CD14-positive monocyte (primary cell): Measurements from ENCODE around the gene MYO1D. TPM values are rescaled to one million over a fixed set of nuclear protein-coding genes. Genes with fewer than 3 reads are reported as not detected.
A peak's percentile ranks its signal among the peaks of the same experiment; 100 is the strongest.

Source experiments
- DNase-seq, 3 donors: peaks; one replicate each; pipeline ENCODE4 v3.0.0-alpha.2; 2011 to 2022
- H2AFZ ChIP-seq: 2 replicates; pipeline ENCODE4 v1.6.0; 2012; ENCODE audit warnings: mild to moderate bottlenecking, low read depth, low read length, inconsistent platforms; ENCODE audit not compliant: insufficient read depth, poor library complexity, severe bottlenecking
- H3K27ac ChIP-seq, 2 donors: 1 replicate in 1 of 2; 2 replicates in 1 of 2; pipeline ENCODE4 v1.5.1; 2012 to 2013; ENCODE audit warnings: low read length in 2 of 2, control low read depth in 1 of 2, inconsistent platforms in 1 of 2, low read depth in 1 of 2, mild to moderate bottlenecking in 1 of 2
- H3K27me3 ChIP-seq, 2 donors: one replicate each; pipeline versions ENCODE4 v1.6.0 to v1.6.1; 2011 to 2013; ENCODE audit warnings: low read length in 2 of 2; ENCODE audit not compliant: control insufficient read depth in 2 of 2, insufficient read depth in 2 of 2
- H3K36me3 ChIP-seq, 2 donors: replicated peaks in 1 of 2; 1 replicate in 1 of 2; 2 replicates in 1 of 2; pipeline versions ENCODE4 v1.5.1 to v1.6.1; 2012 to 2013; ENCODE audit warnings: low read length in 2 of 2, control low read depth in 1 of 2, inconsistent platforms in 1 of 2, mild to moderate bottlenecking in 1 of 2; ENCODE audit not compliant: insufficient read depth in 2 of 2, control insufficient read depth in 1 of 2
- H3K4me1 ChIP-seq, 2 donors: 1 replicate in 1 of 2; 2 replicates in 1 of 2; pipeline versions ENCODE4 v1.5.1 to v1.6.1; 2012 to 2013; ENCODE audit warnings: low read length in 2 of 2, control low read depth in 1 of 2, inconsistent platforms in 1 of 2, mild to moderate bottlenecking in 1 of 2, moderate library complexity in 1 of 2; ENCODE audit not compliant: insufficient read depth in 2 of 2, control insufficient read depth in 1 of 2
- H3K4me2 ChIP-seq: replicated peaks from 2 replicates; pipeline ENCODE3; 2012; ENCODE audit warnings: low read length, moderate library complexity, mild to moderate bottlenecking; ENCODE audit not compliant: poor library complexity, severe bottlenecking; ENCODE audit errors: extremely low read depth
- H3K4me3 ChIP-seq, 3 experiments: fragments of 200-600 bp in 1 of 3; sonication (generic) in 1 of 3; replicated peaks in 1 of 3; 1 replicate in 2 of 3; 2 replicates in 1 of 3; pipeline ENCODE4 v1.5.1; 2011 to 2013; ENCODE audit warnings: low read length in 3 of 3, mild to moderate bottlenecking in 3 of 3, control low read depth in 2 of 3, low read depth in 2 of 3, inconsistent platforms in 1 of 3, moderate library complexity in 1 of 3
- H3K79me2 ChIP-seq: 2 replicates; pipeline ENCODE4 v1.6.0; 2012; ENCODE audit warnings: mild to moderate bottlenecking, control low read depth, inconsistent platforms, low read length, moderate library complexity; ENCODE audit not compliant: insufficient read depth
- H3K9ac ChIP-seq: 2 replicates; pipeline ENCODE4 v1.6.0; 2017; ENCODE audit warnings: low read length, mild to moderate bottlenecking; ENCODE audit not compliant: insufficient read depth, poor library complexity, severe bottlenecking
- H3K9me3 ChIP-seq, 2 donors: replicated peaks in 1 of 2; 1 replicate in 1 of 2; 2 replicates in 1 of 2; pipeline versions ENCODE4 v1.5.1 to v1.6.1; 2012 to 2013; ENCODE audit warnings: low read length in 2 of 2, control low read depth in 1 of 2; ENCODE audit not compliant: control insufficient read depth in 1 of 2, insufficient read depth in 1 of 2
- H4K20me1 ChIP-seq: 2 replicates; pipeline ENCODE4 v1.6.0; 2012; ENCODE audit warnings: mild to moderate bottlenecking, low read length, control low read depth, moderate library complexity; ENCODE audit not compliant: insufficient read depth
- H3K27ac Mint-ChIP-seq, 7 donors: one replicate each; pipeline ENCODE4 v1.8.0; 2020; ENCODE audit warnings: mild to moderate bottlenecking in 7 of 7, mixed read lengths in 7 of 7, moderate library complexity in 6 of 7, inconsistent platforms in 2 of 7
- H3K27me3 Mint-ChIP-seq, 3 donors: one replicate each; pipeline ENCODE4 v1.8.0; 2021 to 2022; ENCODE audit warnings: low read depth in 3 of 3, mild to moderate bottlenecking in 3 of 3, mixed read lengths in 3 of 3, moderate library complexity in 3 of 3, inconsistent platforms in 1 of 3
- H3K36me3 Mint-ChIP-seq, 2 donors: one replicate each; pipeline ENCODE4 v1.8.0; 2020; ENCODE audit warnings: mixed read lengths in 2 of 2, inconsistent platforms in 1 of 2, mild to moderate bottlenecking in 1 of 2
- H3K4me1 Mint-ChIP-seq: one replicate; pipeline ENCODE4 v1.8.0; 2020; ENCODE audit warnings: mild to moderate bottlenecking, mixed read lengths
- H3K4me3 Mint-ChIP-seq, 2 donors: one replicate each; pipeline ENCODE4 v1.8.0; 2020; ENCODE audit warnings: mild to moderate bottlenecking in 2 of 2, mixed read lengths in 2 of 2, moderate library complexity in 1 of 2
- H3K9me3 Mint-ChIP-seq, 7 donors: one replicate each; pipeline ENCODE4 v1.8.0; 2020 to 2022; ENCODE audit warnings: mixed read lengths in 7 of 7, mild to moderate bottlenecking in 6 of 7, moderate library complexity in 6 of 7, inconsistent platforms in 2 of 7
- CTCF ChIP-seq: fragments of 200-600 bp; IDR thresholded peaks from one replicate; pipeline ENCODE4 v1.8.0; 2022; ENCODE audit warnings: antibody characterized with exemption, mild to moderate bottlenecking
- WGBS: methylation state at CpG from one replicate; pipeline ENCODE4 v1.1.5; 2013; ENCODE audit warnings: missing lambda C conversion rate; ENCODE audit not compliant: insufficient coverage; 5-methylcytosine and 5-hydroxymethylcytosine counted together
- intact Hi-C, 2 donors: fragments of 100-400 bp; cut with micrococcal nuclease; formaldehyde crosslinking; loops; one replicate each; pipeline versions ENCODE4 v1.15.0 to v1.15.1; 2023
- polyA plus RNA-seq, 3 donors: library from polyadenylated mRNA; depleted of rRNA in 1 of 3; unstranded in 2 of 3; stranded (reverse) in 1 of 3; fragments of 300-500 nt in 2 of 3; fragments of >200 nt in 1 of 3; fragmentation: Illumina TruSeq in 2 of 3; gene quantifications; 1 replicate in 2 of 3; 2 replicates in 1 of 3; pipeline ENCODE4 v1.2.3, GENCODE V29; 2012 to 2021

Gene MYO1D
- polyA plus RNA-seq, 3 donors, result 0.22 to 0.39 (median 0.26) TPM

- no peak for TF ChIP-seq CTCF
- no peaks in the 10 kb centered on the region for H4K20me1 ChIP-seq
- H3K9me3 Mint-ChIP-seq, result peaks cover 0 to 2% (median 0%) of the 10 kb centered on the region in 7 donors
- no peaks in the 10 kb centered on the region for H3K9me3 ChIP-seq
- H3K27me3 ChIP-seq, result peaks cover 20 to 25% of the 10 kb centered on the region in 2 donors
- peaks cover 14% of the 10 kb centered on the region for H3K4me1 Mint-ChIP-seq
- no peak overlapping the region for H3K4me3 Mint-ChIP-seq
- H3K9ac ChIP-seq, result no peak overlapping the region
- no peaks in the 10 kb centered on the region for H3K36me3 ChIP-seq
- H3K36me3 Mint-ChIP-seq, result no peaks in the 10 kb centered on the region
- peaks cover 24 to 35% (median 31%) of the 10 kb centered on the region in 3 donors for H3K27me3 Mint-ChIP-seq
- no peak overlapping the region for H3K27ac Mint-ChIP-seq
- H3K4me1 ChIP-seq, result peaks cover 10 to 12% of the 10 kb centered on the region in 2 donors
- 20% methylated on average over 1 of the region's 6 CpGs for WGBS
- no peak for DNase-seq
- intact Hi-C loops, result no loop called here
- H3K4me3 ChIP-seq, result no peak overlapping the region
- H2AFZ ChIP-seq, result no peak overlapping the region
- H3K79me2 ChIP-seq, result no peaks in the 10 kb centered on the region
- no peak overlapping the region for H3K4me2 ChIP-seq
- no peak overlapping the region for H3K27ac ChIP-seq
Measured at GRCh38 chr17:32882029-32882428, 5.1 kb upstream of the MYO1D start.

GRCh38 chr17:32880671-32881453, 3.9 kb upstream of the MYO1D start:
- peaks cover 30 to 43% (median 36%) of the 10 kb centered on the region in 3 donors for H3K27me3 Mint-ChIP-seq
- intact Hi-C loops, result no loop called here
- Histone ChIP-seq H3K27me3 (peaks cover 26 to 33% of the 10 kb centered on the region in 2 donors), H3K79me2 (no peaks in the 10 kb centered on the region), H3K4me1 (peaks cover 14 to 22% of the 10 kb centered on the region in 2 donors), H3K27ac (no peak overlapping the region), H3K36me3 (no peaks in the 10 kb centered on the region), H3K9ac (no peak overlapping the region), H3K4me2 (no peak overlapping the region), H4K20me1 (no peaks in the 10 kb centered on the region), H2AFZ (no peak overlapping the region), H3K9me3 (peaks cover 0 to 4% of the 10 kb centered on the region in 2 donors), H3K4me3 (no peak overlapping the region)
- DNase-seq, result no peak
- 96% methylated on average over 3 of the region's 6 CpGs for WGBS
- no peak for TF ChIP-seq CTCF
- H3K27ac Mint-ChIP-seq, result no peak overlapping the region
- peaks cover 0 to 5% (median 2%) of the 10 kb centered on the region in 7 donors for H3K9me3 Mint-ChIP-seq
- peaks cover 0 to 3% of the 10 kb centered on the region in 2 donors for H3K36me3 Mint-ChIP-seq
- peaks cover 19% of the 10 kb centered on the region for H3K4me1 Mint-ChIP-seq
- H3K4me3 Mint-ChIP-seq, result peak overlapping the region in 1 of 2 donors; percentile 14
